Measurements from ENCODE around the gene LRRFIP1.

- TF ChIP-seq, protein P1, sequence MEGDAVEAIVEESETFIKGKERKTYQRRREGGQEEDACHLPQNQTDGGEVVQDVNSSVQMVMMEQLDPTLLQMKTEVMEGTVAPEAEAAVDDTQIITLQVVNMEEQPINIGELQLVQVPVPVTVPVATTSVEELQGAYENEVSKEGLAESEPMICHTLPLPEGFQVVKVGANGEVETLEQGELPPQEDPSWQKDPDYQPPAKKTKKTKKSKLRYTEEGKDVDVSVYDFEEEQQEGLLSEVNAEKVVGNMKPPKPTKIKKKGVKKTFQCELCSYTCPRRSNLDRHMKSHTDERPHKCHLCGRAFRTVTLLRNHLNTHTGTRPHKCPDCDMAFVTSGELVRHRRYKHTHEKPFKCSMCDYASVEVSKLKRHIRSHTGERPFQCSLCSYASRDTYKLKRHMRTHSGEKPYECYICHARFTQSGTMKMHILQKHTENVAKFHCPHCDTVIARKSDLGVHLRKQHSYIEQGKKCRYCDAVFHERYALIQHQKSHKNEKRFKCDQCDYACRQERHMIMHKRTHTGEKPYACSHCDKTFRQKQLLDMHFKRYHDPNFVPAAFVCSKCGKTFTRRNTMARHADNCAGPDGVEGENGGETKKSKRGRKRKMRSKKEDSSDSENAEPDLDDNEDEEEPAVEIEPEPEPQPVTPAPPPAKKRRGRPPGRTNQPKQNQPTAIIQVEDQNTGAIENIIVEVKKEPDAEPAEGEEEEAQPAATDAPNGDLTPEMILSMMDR (IDR thresholded peaks at IDR 0.05), result no peak
- no peak for TF ChIP-seq EZH2 (IDR thresholded peaks at IDR 0.05)
- no peak for TF ChIP-seq EZH2phosphoT487 (IDR thresholded peaks at IDR 0.05)
Measured at GRCh38 chr2:237782181-237782580, 154.8 kb downstream of the LRRFIP1 start.

All from neural progenitor cell (in vitro differentiated cells).